GM12878 (cell line): ENCODE measurements around the gene PDE6D. TPM values are rescaled to one million over a fixed set of nuclear protein-coding genes. Genes with fewer than 3 reads are reported as not detected.

ENCODE experiments used
- ATAC-seq: fragments of 200-7000 bp; cut with Tn5 transposase; 3 replicates; pipeline ENCODE4 v1.9.1; 2020; ENCODE audit warnings: mild to moderate bottlenecking, moderate library complexity
- BruUV-seq: library from RNA; stranded (reverse); fragments of 400-500 nt; replicated peaks from 2 replicates; lab custom pipeline; 2021; lab: Mats Ljungman, UMichigan
- CTCF ChIA-PET: fragments of 300-600 bp; sonication (Branson Sonifier 250); formaldehyde crosslinking; extraction: SDS; loops from one replicate; lab custom pipeline; 2021; ENCODE audit warnings: inconsistent platforms; lab: Yijun Ruan, JAX
- POLR2A ChIA-PET: fragments of 350-600 bp; formaldehyde crosslinking; extraction: SDS; loops from one replicate; lab custom pipeline; 2021; ENCODE audit warnings: inconsistent platforms; lab: Charles Lee
- RAD21 ChIA-PET: fragments of 300-600 bp; sonication (Branson Sonifier 250); formaldehyde crosslinking; loops from one replicate; lab custom pipeline; 2023; ENCODE audit warnings: antibody characterized with exemption; ENCODE audit not compliant: unreplicated experiment; lab: Charles Lee
- SMC1A ChIA-PET: fragments of 300-600 bp; sonication (Branson Sonifier 250); formaldehyde crosslinking; loops from one replicate; lab custom pipeline; 2023; ENCODE audit not compliant: unreplicated experiment, uncharacterized antibody; lab: Charles Lee
- DNase-seq: peaks from one replicate; pipeline ENCODE4 v3.0.0-alpha.2; 2011; ENCODE audit warnings: low read depth, low spot score
- FAIRE-seq: peaks from 3 replicates; lab custom pipeline; 2011; peaks lifted over from hg19 to GRCh38; lab: Jason Lieb, UNC
- H2AFZ ChIP-seq: 2 replicates; pipeline ENCODE4 v1.6.0; 2011; ENCODE audit warnings: low read depth, low read length, control low read depth; ENCODE audit not compliant: control insufficient read depth
- H3K27ac ChIP-seq: 2 replicates; pipeline ENCODE4 v1.5.1; 2011; ENCODE audit warnings: control low read depth; ENCODE audit not compliant: control insufficient read depth, insufficient read depth
- H3K27me3 ChIP-seq, 2 experiments: replicated peaks in 1 of 2; 2 replicates each; pipeline versions ENCODE4 v1.6.0 to v1.6.1; 2011; ENCODE audit warnings: low read length in 1 of 2; ENCODE audit not compliant: control insufficient read depth in 2 of 2, insufficient read depth in 2 of 2
- H3K36me3 ChIP-seq, 2 experiments: 2 replicates each; pipeline ENCODE4 v1.5.1; 2011; ENCODE audit warnings: low read length in 1 of 2; ENCODE audit not compliant: control insufficient read depth in 2 of 2, insufficient read depth in 2 of 2
- H3K4me1 ChIP-seq: 2 replicates; pipeline ENCODE4 v1.6.1; 2011; ENCODE audit warnings: mild to moderate bottlenecking, low read length, moderate library complexity, mixed read lengths; ENCODE audit not compliant: control insufficient read depth, insufficient read depth
- H3K4me2 ChIP-seq: 2 replicates; pipeline ENCODE4 v1.6.0; 2011; ENCODE audit warnings: control low read depth; ENCODE audit not compliant: control insufficient read depth, insufficient read depth
- H3K4me3 ChIP-seq: fragments of 200-600 bp; sonication (generic); 2 replicates; pipeline ENCODE4 v1.5.1; 2016
- H3K79me2 ChIP-seq: 2 replicates; pipeline ENCODE4 v1.6.0; 2011; ENCODE audit warnings: low read length; ENCODE audit not compliant: control insufficient read depth, insufficient read depth
- H3K9ac ChIP-seq: 2 replicates; pipeline ENCODE4 v1.8.0; 2011; ENCODE audit warnings: low read length, control low read depth, mixed read lengths; ENCODE audit not compliant: control insufficient read depth, insufficient read depth
- H3K9me3 ChIP-seq: replicated peaks from 3 replicates; pipeline ENCODE4 v1.5.1; 2011; ENCODE audit warnings: mild to moderate bottlenecking, low read length; ENCODE audit not compliant: control insufficient read depth, insufficient read depth
- H4K20me1 ChIP-seq: 2 replicates; pipeline ENCODE4 v1.6.0; 2011; ENCODE audit not compliant: control insufficient read depth, insufficient read depth
- ASH2L ChIP-seq: fragments of 300-600, 200-600 bp; sonication (generic); IDR thresholded peaks from 2 replicates; pipeline ENCODE4 v1.6.1; 2017; ENCODE audit warnings: low read depth, mild to moderate bottlenecking, borderline replicate concordance
- CTCF ChIP-seq, 3 experiments: IDR thresholded peaks in 2 of 3; conservative IDR thresholded peaks in 1 of 3; 2 replicates each; pipeline ENCODE4 v1.5.1; 2011; ENCODE audit warnings: low read depth in 3 of 3, low read length in 3 of 3, mild to moderate bottlenecking in 3 of 3, control low read depth in 2 of 3, moderate library complexity in 2 of 3, inconsistent platforms in 1 of 3, mixed read lengths in 1 of 3; ENCODE audit not compliant: control insufficient read depth in 2 of 3, insufficient read depth in 1 of 3; ENCODE audit errors: extremely low read depth in 1 of 3
- NR2C2 ChIP-seq: IDR thresholded peaks from 2 replicates; pipeline ENCODE4 v1.6.1; 2011; ENCODE audit warnings: borderline replicate concordance, low read depth; ENCODE audit not compliant: control insufficient read depth, insufficient read length
- USF1 ChIP-seq: IDR thresholded peaks from 2 replicates; pipeline ENCODE4 v1.6.1; 2011; ENCODE audit warnings: borderline replicate concordance, low read depth, mild to moderate bottlenecking, moderate library complexity, mixed read lengths, low read length; ENCODE audit not compliant: insufficient read depth; ENCODE audit errors: extremely low read length
- WGBS: methylation state at CpG from one replicate; pipeline ENCODE4 v1.1.6; 2016; ENCODE audit warnings: low lambda C conversion rate; ENCODE audit not compliant: insufficient replicate concordance, insufficient coverage; ENCODE audit errors: missing lambda C conversion rate; 5-methylcytosine and 5-hydroxymethylcytosine counted together
- in situ Hi-C: fragments of 300-500 bp; cut with MboI; formaldehyde crosslinking; loops from 9 replicates; pipeline ENCODE4 v1.14.3; 2018; ENCODE audit warnings: mixed read lengths
- intact Hi-C: fragments of 100-400 bp; cut with micrococcal nuclease; formaldehyde crosslinking; loops from one replicate; pipeline ENCODE4 v1.14.2; 2022; ENCODE audit not compliant: unreplicated experiment
- polyA plus RNA-seq, 11 experiments: library from polyadenylated mRNA; depleted of rRNA in 4 of 11; unstranded in 6 of 11; stranded (reverse) in 5 of 11; fragments of >200 nt; fragmentation: Nextera tagmentation in 4 of 11; fragmentation: Illumina TruSeq in 1 of 11; extraction: Ambion mirVana in 4 of 11; extraction: Trizol in 1 of 11; gene quantifications; 1 replicate in 1 of 11; 2 replicates in 10 of 11; pipeline versions ENCODE4 v1.2.1 to v1.2.3, GENCODE V29; 2011 to 2016; ENCODE audit warnings: inconsistent platforms in 2 of 11, missing spikeins in 2 of 11, low read depth in 1 of 11
- total RNA-seq, 4 experiments: library from RNA; depleted of rRNA in 3 of 4; stranded (reverse); fragments of >200 nt in 3 of 4; fragmentation: Illumina TruSeq in 1 of 4; extraction: Trizol in 1 of 4; gene quantifications; 2 replicates each; pipeline versions ENCODE4 v1.2.1 to v1.2.3, GENCODE V29; 2013 to 2021
- TF ChIP-seq, protein P1 (sequence below): fragments of 450-650 bp; IDR thresholded peaks from 2 replicates; pipeline ENCODE4 v1.6.1; 2018; ENCODE audit warnings: borderline replicate concordance, mild to moderate bottlenecking; ENCODE audit not compliant: partially characterized antibody

Gene PDE6D
- total and polyA plus RNA-seq, 10 of the 15 experiments (the other 5 are each of a cell fraction or from before 2014, with no cell fraction given): 8.2 to 69.4 (median 56.2) TPM

DNA sequence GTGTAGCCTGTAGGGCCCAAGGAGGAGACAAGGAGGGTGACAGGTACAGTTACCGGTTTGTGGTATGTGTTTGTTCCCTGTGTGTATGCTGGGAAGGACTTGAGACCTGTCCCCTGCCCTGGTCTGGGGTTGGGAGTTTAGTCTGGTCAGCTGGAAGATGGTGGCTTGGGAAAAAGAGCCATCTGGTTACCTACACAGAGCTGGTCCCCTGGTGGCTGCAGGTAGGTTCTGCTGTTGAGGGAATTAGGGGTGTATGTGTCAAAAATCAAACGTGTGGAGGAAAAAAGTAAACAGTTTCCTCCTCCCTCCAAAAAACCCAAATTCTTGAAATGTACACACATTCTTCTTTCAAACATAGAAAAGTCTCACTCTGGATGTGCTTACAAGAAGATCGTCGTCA, 48.5 kb downstream of the PDE6D start:
- no peak for FAIRE-seq
- BruUV-seq: TSS peak; percentile 67
- no peak for ATAC-seq
- H3K27ac ChIP-seq: no peak overlapping the region
- no peaks in the 10 kb centered on the region for H3K4me1 ChIP-seq
- TF ChIP-seq ASH2L (no peak), USF1 (no peak), CTCF (IDR thresholded peaks at IDR 0.05 in 2 of 3, conservative IDR thresholded peaks at IDR 0.05 in 1 of 3; ENCODE audit: control insufficient read depth in 2 of 3, extremely low read depth in 1 of 3, insufficient read depth in 1 of 3, low read depth in 3 of 3, low read length in 3 of 3) (0 out of 6 replicates have a peak, but pooled peaks of 1 of the 3 experiments have one; percentile 9), NR2C2 (no peak)
- TF ChIP-seq, protein P1, sequence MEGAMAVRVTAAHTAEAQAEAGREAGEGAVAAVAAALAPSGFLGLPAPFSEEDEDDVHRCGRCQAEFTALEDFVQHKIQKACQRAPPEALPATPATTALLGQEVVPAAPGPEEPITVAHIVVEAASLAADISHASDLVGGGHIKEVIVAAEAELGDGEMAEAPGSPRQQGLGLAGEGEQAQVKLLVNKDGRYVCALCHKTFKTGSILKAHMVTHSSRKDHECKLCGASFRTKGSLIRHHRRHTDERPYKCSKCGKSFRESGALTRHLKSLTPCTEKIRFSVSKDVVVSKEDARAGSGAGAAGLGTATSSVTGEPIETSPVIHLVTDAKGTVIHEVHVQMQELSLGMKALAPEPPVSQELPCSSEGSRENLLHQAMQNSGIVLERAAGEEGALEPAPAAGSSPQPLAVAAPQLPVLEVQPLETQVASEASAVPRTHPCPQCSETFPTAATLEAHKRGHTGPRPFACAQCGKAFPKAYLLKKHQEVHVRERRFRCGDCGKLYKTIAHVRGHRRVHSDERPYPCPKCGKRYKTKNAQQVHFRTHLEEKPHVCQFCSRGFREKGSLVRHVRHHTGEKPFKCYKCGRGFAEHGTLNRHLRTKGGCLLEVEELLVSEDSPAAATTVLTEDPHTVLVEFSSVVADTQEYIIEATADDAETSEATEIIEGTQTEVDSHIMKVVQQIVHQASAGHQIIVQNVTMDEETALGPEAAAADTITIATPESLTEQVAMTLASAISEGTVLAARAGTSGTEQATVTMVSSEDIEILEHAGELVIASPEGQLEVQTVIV: no peak
- H3K4me3 ChIP-seq: no peak overlapping the region
- H2AFZ ChIP-seq: no peak overlapping the region
- CTCF ChIA-PET: no interaction called here
- POLR2A ChIA-PET: interaction anchor here (0.5 kb wide), 1 partner anchor 11 kb away, joined by 4 read pairs; no protein-coding TSS in a partner anchor
- in situ Hi-C loops: no loop called here
- no peak for DNase-seq
- H3K79me2 ChIP-seq: no peaks in the 10 kb centered on the region
- H3K36me3 ChIP-seq: peaks cover 0 to 8% of the 10 kb centered on the region in 2 experiments; a peak in 1 of 4 replicates
- SMC1A ChIA-PET: no interaction called here
- no peaks in the 10 kb centered on the region for H3K27me3 ChIP-seq
- no peaks in the 10 kb centered on the region for H3K9me3 ChIP-seq
- intact Hi-C loops: no loop called here
- 90% methylated on average over 4 of the region's 4 CpGs for WGBS
- H4K20me1 ChIP-seq: no peaks in the 10 kb centered on the region
- RAD21 ChIA-PET: no interaction called here
- no peak overlapping the region for H3K9ac ChIP-seq
- H3K4me2 ChIP-seq: no peak overlapping the region
